ENCODE data around the gene TTC34. TPM values are rescaled to one million over a fixed set of nuclear protein-coding genes. Genes with fewer than 3 reads are reported as not detected.

TTC34 gene
- polyA plus RNA-seq, 1 donor (not counting 4 experiments of a cell fraction or from before 2014, with no cell fraction given): 0.04 TPM

DNA sequence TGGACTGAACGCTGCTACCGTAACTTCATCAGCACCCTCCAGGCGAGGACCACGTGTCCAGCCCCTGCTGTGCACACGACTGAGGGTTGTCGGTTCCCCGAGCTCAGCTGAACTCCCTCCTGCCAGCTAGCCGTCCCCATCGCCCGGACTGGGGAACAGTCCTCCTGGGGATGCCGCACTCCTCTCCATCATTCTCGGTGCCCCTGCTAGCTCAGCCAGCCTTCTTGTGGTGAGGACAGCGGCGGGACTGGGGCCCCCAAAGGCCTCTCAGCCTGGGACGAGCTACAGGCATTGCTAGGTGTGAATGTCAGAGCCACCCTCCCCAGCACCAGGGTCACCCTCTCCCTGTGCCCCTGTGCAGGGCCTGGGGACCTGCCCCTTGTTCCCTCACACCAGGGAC lies 8.8 kb upstream of the TTC34 start:
- H3K27ac ChIP-seq (ENCODE audit: control insufficient read depth, insufficient read depth, low read length): no peak overlapping the region
- H3K9me3 ChIP-seq (ENCODE audit: control insufficient read depth, low read depth, low read length): peaks cover 12% of the 10 kb centered on the region
- H3K36me3 ChIP-seq (ENCODE audit: control insufficient read depth in 2 of 2, extremely low read depth in 1 of 2, insufficient read depth in 2 of 2, low read length in 2 of 2): no peaks in the 10 kb centered on the region
- H3K79me2 ChIP-seq (ENCODE audit: control insufficient read depth, insufficient read depth, low read length): no peaks in the 10 kb centered on the region
- dilution Hi-C loops (cut with MboI; ENCODE audit: extremely low pct_ligation_motif_present, low sequenced_read_pairs): no loop called here
- TF ChIP-seq EZH2 (IDR thresholded peaks at IDR 0.05; ENCODE audit: low read length): no peak
- TF ChIP-seq CTCF (optimal IDR thresholded peaks at IDR 0.05 in 1 of 3, IDR thresholded peaks at IDR 0.05 in 1 of 3, conservative IDR thresholded peaks at IDR 0.05 in 1 of 3; ENCODE audit: extremely low read depth in 1 of 3, insufficient read depth in 2 of 3, low read length in 3 of 3): no peak
- no peak overlapping the region for H3K4me2 ChIP-seq (ENCODE audit: control insufficient read depth, extremely low read depth, insufficient read depth, low read depth, low read length)
- no peak overlapping the region for H3K4me3 ChIP-seq (ENCODE audit: control insufficient read depth in 2 of 3, extremely low read depth in 1 of 3, insufficient read depth in 2 of 3, low read depth in 1 of 3, low read length in 3 of 3)
- no peaks in the 10 kb centered on the region for H3K4me1 ChIP-seq (ENCODE audit: control insufficient read depth, extremely low read depth, insufficient read depth, low read length)
- no peaks in the 10 kb centered on the region for H4K20me1 ChIP-seq (ENCODE audit: control insufficient read depth, extremely low read depth, insufficient read depth, low read length)
- FAIRE-seq: no peak
- DNase-seq (ENCODE audit: low read depth, low spot score): no peak
- no peaks in the 10 kb centered on the region for H3K9me1 ChIP-seq (ENCODE audit: control insufficient read depth, extremely low read depth, insufficient read depth, low read length)
- no peak overlapping the region for H3K9ac ChIP-seq (ENCODE audit: control insufficient read depth, extremely low read depth, insufficient read depth, low read length)
- no peak overlapping the region for H2AFZ ChIP-seq (ENCODE audit: control insufficient read depth, low read length)
- no peaks in the 10 kb centered on the region for H3K27me3 ChIP-seq (ENCODE audit: control insufficient read depth, extremely low read depth, insufficient read depth, low read length)

DNA sequence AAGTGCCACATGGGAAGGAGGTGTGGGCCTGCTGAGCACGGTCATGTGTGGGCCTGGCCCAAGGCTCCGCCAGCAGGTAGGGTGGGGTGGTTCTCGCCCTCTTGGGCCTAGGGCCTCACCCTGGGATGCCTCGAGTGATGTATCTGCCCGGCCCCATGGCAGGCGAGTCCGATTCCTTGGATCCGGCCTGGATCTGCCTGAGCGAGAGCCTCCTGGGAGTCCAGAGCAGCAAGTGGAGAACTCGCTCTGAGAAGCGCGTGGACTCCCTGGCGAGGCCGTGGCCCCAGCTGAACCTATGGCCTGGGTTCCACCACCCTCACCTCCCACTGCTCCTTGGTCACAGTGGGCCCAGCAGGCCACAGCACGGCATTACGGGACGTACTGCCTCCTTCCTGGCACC lies 8.2 kb upstream of the TTC34 start:
- H3K9ac ChIP-seq (ENCODE audit: control insufficient read depth, extremely low read depth, insufficient read depth, low read length): no peak overlapping the region
- no peaks in the 10 kb centered on the region for H4K20me1 ChIP-seq (ENCODE audit: control insufficient read depth, extremely low read depth, insufficient read depth, low read length)
- H3K9me3 ChIP-seq (ENCODE audit: control insufficient read depth, low read depth, low read length): peaks cover 12% of the 10 kb centered on the region
- no peak overlapping the region for H2AFZ ChIP-seq (ENCODE audit: control insufficient read depth, low read length)
- H3K27me3 ChIP-seq (ENCODE audit: control insufficient read depth, extremely low read depth, insufficient read depth, low read length): no peaks in the 10 kb centered on the region
- H3K9me1 ChIP-seq (ENCODE audit: control insufficient read depth, extremely low read depth, insufficient read depth, low read length): no peaks in the 10 kb centered on the region
- no peak overlapping the region for H3K4me2 ChIP-seq (ENCODE audit: control insufficient read depth, extremely low read depth, insufficient read depth, low read depth, low read length)
- TF ChIP-seq EZH2 (IDR thresholded peaks at IDR 0.05; ENCODE audit: low read length) (no peak), CTCF (optimal IDR thresholded peaks at IDR 0.05 in 1 of 3, IDR thresholded peaks at IDR 0.05 in 1 of 3, conservative IDR thresholded peaks at IDR 0.05 in 1 of 3; ENCODE audit: extremely low read depth in 1 of 3, insufficient read depth in 2 of 3, low read length in 3 of 3) (no peak)
- DNase-seq (ENCODE audit: low read depth, low spot score) (no peak), FAIRE-seq (no peak)
- no peaks in the 10 kb centered on the region for H3K36me3 ChIP-seq (ENCODE audit: control insufficient read depth in 2 of 2, extremely low read depth in 1 of 2, insufficient read depth in 2 of 2, low read length in 2 of 2)
- H3K79me2 ChIP-seq (ENCODE audit: control insufficient read depth, insufficient read depth, low read length): no peaks in the 10 kb centered on the region
- H3K27ac ChIP-seq (ENCODE audit: control insufficient read depth, insufficient read depth, low read length): no peak overlapping the region
- no peaks in the 10 kb centered on the region for H3K4me1 ChIP-seq (ENCODE audit: control insufficient read depth, extremely low read depth, insufficient read depth, low read length)
- H3K4me3 ChIP-seq (ENCODE audit: control insufficient read depth in 2 of 3, extremely low read depth in 1 of 3, insufficient read depth in 2 of 3, low read depth in 1 of 3, low read length in 3 of 3): no peak overlapping the region
- dilution Hi-C loops (cut with MboI; ENCODE audit: extremely low pct_ligation_motif_present, low sequenced_read_pairs): no loop called here
